AG10803 (cell line): Measurements from ENCODE around the gene IL1R2.
"Not testable (repeated sequence)": the region's sequence is repeated elsewhere in the genome, so short reads cannot be mapped to it uniquely, and the experiment has no call there.

ENCODE experiments used
- DNase-seq: peaks from one replicate; pipeline ENCODE4 v3.0.0; 2010; ENCODE audit warnings: low read depth
- H3K4me3 ChIP-seq: 2 replicates; pipeline ENCODE4 v1.5.1; 2011; ENCODE audit warnings: mild to moderate bottlenecking, low read length, control low read depth
- CTCF ChIP-seq: conservative IDR thresholded peaks from 2 replicates; pipeline ENCODE4 v1.5.1; 2011; ENCODE audit warnings: mild to moderate bottlenecking, low read length, control low read depth, inconsistent platforms

IL1R2 gene

GRCh38 chr2:102062802-102063201 is 71.0 kb downstream of the IL1R2 start:
- TF ChIP-seq CTCF = no peak
- DNase-seq = no peak

GRCh38 chr2:102063487-102063911 is 71.7 kb downstream of the IL1R2 start:
- DNase-seq = peak; percentile 87
- no peak for TF ChIP-seq CTCF
- no peak overlapping the region for H3K4me3 ChIP-seq

More at GRCh38 chr2:102062802-102063201, 71.0 kb downstream of the IL1R2 start:
- no peak overlapping the region for H3K4me3 ChIP-seq

- TF ChIP-seq CTCF = no peak
- DNase-seq = peak; percentile 99
- H3K4me3 ChIP-seq = peak overlapping the region; percentile 28
Measured at GRCh38 chr2:102063941-102064678, 72.3 kb downstream of the IL1R2 start.

DNA sequence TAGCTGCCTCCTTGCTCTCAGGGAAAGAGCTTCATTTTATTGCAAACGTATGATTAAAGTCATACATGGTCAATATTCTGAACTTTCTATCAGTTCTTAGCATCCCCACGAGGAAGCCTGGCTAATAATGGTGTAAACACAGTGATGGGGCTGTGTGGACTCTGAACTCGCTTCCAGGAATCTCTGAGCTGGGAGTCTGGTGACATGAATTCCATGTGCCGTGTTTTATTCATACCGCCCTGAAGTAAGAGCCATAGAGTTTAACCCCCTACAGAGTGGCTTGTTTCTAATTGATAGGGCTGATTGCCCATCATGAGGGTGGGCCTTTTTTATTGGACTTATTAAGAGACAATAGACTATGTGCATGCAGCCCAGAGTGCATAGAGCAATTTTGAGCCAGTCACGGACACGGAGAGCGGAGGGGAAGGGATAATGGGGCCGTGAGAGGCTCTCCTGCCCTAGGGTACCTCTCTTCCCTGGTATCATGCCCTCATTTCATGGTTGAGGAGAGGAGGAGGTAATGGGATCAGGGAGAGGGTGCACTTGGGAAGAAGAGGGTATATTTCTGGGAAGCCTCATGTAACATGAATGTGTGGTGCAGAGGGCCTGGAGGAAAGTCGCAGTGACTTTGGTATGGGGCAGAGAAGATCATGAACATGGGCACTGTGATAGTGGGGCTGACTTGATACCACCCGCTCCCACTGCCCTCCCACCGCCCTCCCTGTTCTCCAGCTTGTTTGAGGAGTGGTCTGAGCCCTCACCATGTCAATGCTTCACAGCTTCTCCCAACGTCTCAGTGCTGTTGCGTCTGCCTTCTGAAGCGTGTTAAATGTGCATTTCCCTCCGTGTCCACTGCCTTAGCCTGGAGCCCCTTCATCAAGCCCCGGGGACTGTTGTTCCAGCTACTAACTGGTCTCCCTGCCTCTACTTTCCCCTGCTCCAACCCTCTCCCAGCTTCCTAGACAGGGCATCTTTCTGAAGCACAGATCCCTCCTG is 73.2 kb downstream of the IL1R2 start:
- TF ChIP-seq CTCF = no peak
- DNase-seq = peak; percentile 71
- peak overlapping the region; percentile 28 for H3K4me3 ChIP-seq

DNA sequence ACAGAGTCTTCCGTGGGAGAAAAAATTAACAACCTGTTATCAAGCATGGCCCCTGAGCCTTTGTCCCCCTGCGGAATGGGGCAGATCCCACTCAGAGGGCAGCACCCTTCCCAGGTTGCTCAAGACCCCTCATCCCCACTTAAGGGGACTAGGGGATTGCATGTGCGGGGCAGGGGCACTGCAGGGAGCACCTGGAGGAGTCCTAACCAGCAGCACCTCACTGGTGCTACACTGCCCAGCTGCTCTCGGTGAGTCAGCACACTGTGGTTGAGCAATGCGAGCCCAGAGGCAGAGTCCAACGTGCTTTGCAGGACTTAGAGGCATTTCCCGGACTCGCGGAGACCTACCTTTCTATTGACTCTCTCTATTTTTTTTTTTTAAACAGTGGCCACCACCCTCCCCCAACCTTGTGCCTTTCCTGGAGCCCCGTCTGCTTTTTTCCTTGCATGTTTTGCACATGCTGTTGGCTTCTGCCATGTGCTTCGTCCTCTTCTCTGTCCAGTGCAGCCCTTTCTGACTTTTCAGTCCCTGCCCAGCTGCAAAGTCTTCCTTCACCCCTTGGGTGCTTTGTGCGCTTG is 74.0 kb downstream of the IL1R2 start:
- no peak for TF ChIP-seq CTCF
- DNase-seq = peak; percentile 38
- H3K4me3 ChIP-seq = no peak overlapping the region

DNA sequence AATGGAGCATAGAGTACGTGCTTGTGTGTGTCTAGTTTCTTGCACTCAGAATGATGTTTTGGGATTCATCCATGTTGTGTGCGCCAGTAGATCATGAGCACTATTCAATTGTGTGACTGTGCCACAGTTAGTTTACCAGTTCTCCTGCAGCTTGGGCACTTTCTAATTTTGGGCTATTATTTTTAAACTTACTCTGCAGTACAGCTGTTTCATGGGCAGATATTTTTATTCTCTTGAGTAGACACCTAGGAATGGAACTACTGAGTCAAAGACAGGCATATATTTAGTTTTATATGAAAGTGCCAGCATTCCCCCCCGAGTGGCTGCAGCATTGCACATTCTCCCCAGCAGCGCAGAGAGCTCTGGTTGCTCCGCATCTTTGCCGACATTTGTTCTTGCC is 74.8 kb downstream of the IL1R2 start:
- no peak for DNase-seq
- no peak overlapping the region for H3K4me3 ChIP-seq
- no peak for TF ChIP-seq CTCF

DNA sequence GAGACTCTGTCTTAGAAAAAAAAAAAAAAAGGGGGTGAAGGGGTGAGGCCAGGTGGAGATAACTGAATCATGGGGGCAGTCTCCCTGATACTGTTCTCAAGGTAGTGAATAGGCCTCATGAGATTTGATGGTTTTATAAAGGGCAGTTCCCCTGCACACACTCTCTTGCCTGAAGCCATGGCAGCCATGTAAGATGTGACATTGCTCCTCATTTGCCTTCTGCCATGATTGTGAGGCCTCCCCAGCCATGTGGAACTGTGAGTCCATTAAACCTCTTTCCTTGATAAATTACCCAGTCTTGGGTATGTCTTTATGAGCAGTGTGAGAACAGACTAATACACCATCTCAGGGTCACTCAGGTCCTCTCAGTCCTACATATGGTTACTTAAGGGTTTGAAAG is 76.4 kb downstream of the IL1R2 start:
- DNase-seq, H3K4me3 ChIP-seq: not testable (repeated sequence)
